ENCODE measurements around the gene PRR4. TPM values are rescaled to one million over a fixed set of nuclear protein-coding genes. Genes with fewer than 3 reads are reported as not detected.

PRR4 gene
- polyA plus RNA-seq, 1 of the 3 experiments (the other 2 are of a cell fraction) = 4.3 TPM

- TF ChIP-seq USF1 (IDR thresholded peaks at IDR 0.05; ENCODE audit: borderline replicate concordance, low read depth) (no peak), TEAD4 (IDR thresholded peaks at IDR 0.05; ENCODE audit: borderline replicate concordance, insufficient read depth) (no peak), TCF12 (IDR thresholded peaks at IDR 0.05) (no peak), SMC3 (IDR thresholded peaks at IDR 0.05; ENCODE audit: low read depth, low read length) (no peak), FOXJ3 (CRISPR knock-in tag; IDR thresholded peaks at IDR 0.05) (no peak), TAF1 (IDR thresholded peaks at IDR 0.05; ENCODE audit: borderline replicate concordance, low read depth, low read length) (no peak), FOSL2 (IDR thresholded peaks at IDR 0.05; ENCODE audit: borderline replicate concordance, low read depth) (no peak), CHD2 (IDR thresholded peaks at IDR 0.05; ENCODE audit: low read length, partially characterized antibody) (no peak), SIN3A (IDR thresholded peaks at IDR 0.05; ENCODE audit: borderline replicate concordance, low read depth, low read length) (no peak), ELF1 (IDR thresholded peaks at IDR 0.05) (no peak), NRF1 (IDR thresholded peaks at IDR 0.05; ENCODE audit: low read depth, low read length) (no peak), MXI1 (IDR thresholded peaks at IDR 0.05; ENCODE audit: low read depth, low read length) (no peak), RAD21 (IDR thresholded peaks at IDR 0.05; ENCODE audit: low read length) (no peak), EZH2phosphoT487 (IDR thresholded peaks at IDR 0.05; ENCODE audit: borderline replicate concordance, low read depth) (no peak), RXRA (IDR thresholded peaks at IDR 0.05; ENCODE audit: borderline replicate concordance, low read depth) (no peak)
- TF ChIP-seq, protein P1, sequence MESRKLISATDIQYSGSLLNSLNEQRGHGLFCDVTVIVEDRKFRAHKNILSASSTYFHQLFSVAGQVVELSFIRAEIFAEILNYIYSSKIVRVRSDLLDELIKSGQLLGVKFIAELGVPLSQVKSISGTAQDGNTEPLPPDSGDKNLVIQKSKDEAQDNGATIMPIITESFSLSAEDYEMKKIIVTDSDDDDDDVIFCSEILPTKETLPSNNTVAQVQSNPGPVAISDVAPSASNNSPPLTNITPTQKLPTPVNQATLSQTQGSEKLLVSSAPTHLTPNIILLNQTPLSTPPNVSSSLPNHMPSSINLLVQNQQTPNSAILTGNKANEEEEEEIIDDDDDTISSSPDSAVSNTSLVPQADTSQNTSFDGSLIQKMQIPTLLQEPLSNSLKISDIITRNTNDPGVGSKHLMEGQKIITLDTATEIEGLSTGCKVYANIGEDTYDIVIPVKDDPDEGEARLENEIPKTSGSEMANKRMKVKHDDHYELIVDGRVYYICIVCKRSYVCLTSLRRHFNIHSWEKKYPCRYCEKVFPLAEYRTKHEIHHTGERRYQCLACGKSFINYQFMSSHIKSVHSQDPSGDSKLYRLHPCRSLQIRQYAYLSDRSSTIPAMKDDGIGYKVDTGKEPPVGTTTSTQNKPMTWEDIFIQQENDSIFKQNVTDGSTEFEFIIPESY (IDR thresholded peaks at IDR 0.05; ENCODE audit: borderline replicate concordance, low read depth) = no peak
- TF ChIP-seq, protein P2, sequence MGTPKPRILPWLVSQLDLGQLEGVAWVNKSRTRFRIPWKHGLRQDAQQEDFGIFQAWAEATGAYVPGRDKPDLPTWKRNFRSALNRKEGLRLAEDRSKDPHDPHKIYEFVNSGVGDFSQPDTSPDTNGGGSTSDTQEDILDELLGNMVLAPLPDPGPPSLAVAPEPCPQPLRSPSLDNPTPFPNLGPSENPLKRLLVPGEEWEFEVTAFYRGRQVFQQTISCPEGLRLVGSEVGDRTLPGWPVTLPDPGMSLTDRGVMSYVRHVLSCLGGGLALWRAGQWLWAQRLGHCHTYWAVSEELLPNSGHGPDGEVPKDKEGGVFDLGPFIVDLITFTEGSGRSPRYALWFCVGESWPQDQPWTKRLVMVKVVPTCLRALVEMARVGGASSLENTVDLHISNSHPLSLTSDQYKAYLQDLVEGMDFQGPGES (IDR thresholded peaks at IDR 0.05; ENCODE audit: low read depth, low read length) = no peak
- Histone ChIP-seq H3K4me3 (ENCODE audit: low read depth in 2 of 2, low read length in 1 of 2) (no peak overlapping the region), H3K9me3 (no peaks in the 10 kb centered on the region), H3K36me3 (replicated peaks in 1 of 2; ENCODE audit: control insufficient read depth in 1 of 2, insufficient read depth in 2 of 2, low read length in 1 of 2) (peaks cover 0 to 18% of the 10 kb centered on the region in 2 experiments), H4K20me1 (ENCODE audit: insufficient read depth) (no peaks in the 10 kb centered on the region), H2AFZ (ENCODE audit: low read depth) (no peak overlapping the region), H3K27me3 (ENCODE audit: insufficient read depth) (no peaks in the 10 kb centered on the region), H3K79me2 (ENCODE audit: insufficient read depth) (no peaks in the 10 kb centered on the region), H3K4me2 (no peak overlapping the region), H3K9ac (no peak overlapping the region), H3K9me2 (no peaks in the 10 kb centered on the region), H3K4me1 (ENCODE audit: control insufficient read depth in 1 of 2, insufficient read depth in 2 of 2, low read depth in 1 of 2, low read length in 1 of 2) (peaks cover 0 to 3% of the 10 kb centered on the region in 2 experiments; a peak in 1 of 4 replicates), H3K27ac (ENCODE audit: low read depth in 2 of 2, low read length in 1 of 2) (no peak overlapping the region), H3F3A (replicated peaks; ENCODE audit: insufficient read depth) (no peaks in the 10 kb centered on the region)
- POLR2A ChIA-PET = interaction anchor here (0.7 kb wide), 1 partner anchor 317 kb away, joined by 3 read pairs; the partner anchor contains the start of gene SMIM10L1
- 100% methylated on average over 1 of the region's 2 CpGs for WGBS (ENCODE audit: low lambda C conversion rate)
- CTCF ChIA-PET = no interaction called here
- DNase-seq = no peak
These were observed 4.5 kb upstream of the PRR4 start for GRCh38 chr12:10853776-10854175.

All from SK-N-SH (cell line).